ENCODE measurements around the gene PTCH1.

Gene PTCH1

GRCh38 chr9:95409650-95410426, 106.9 kb downstream of the PTCH1 start:
- TF ChIP-seq CTCF (IDR thresholded peaks at IDR 0.05; ENCODE audit: control extremely low read depth, extremely low read depth, low read depth, missing control alignments) = no peak
- no peak for DNase-seq (ENCODE audit: extremely low spot score)
- ChIA-PET POLR2A (no interaction called here), CTCF (no interaction called here)

- no peak for DNase-seq (ENCODE audit: extremely low spot score)
- POLR2A ChIA-PET = no interaction called here
- no peak for TF ChIP-seq CTCF (IDR thresholded peaks at IDR 0.05; ENCODE audit: control extremely low read depth, extremely low read depth, low read depth, missing control alignments)
- CTCF ChIA-PET = no interaction called here
Measured at GRCh38 chr9:95407524-95407923, 109.2 kb downstream of the PTCH1 start.

- ChIA-PET CTCF (no interaction called here), POLR2A (no interaction called here)
- TF ChIP-seq CTCF (IDR thresholded peaks at IDR 0.05; ENCODE audit: control extremely low read depth, extremely low read depth, low read depth, missing control alignments) = no peak
- DNase-seq (ENCODE audit: extremely low spot score) = no peak
Measured at GRCh38 chr9:95406121-95406520, 110.7 kb downstream of the PTCH1 start.

- POLR2A ChIA-PET = no interaction called here
- no peak for DNase-seq (ENCODE audit: extremely low spot score)
- CTCF ChIA-PET = no interaction called here
- no peak for TF ChIP-seq CTCF (IDR thresholded peaks at IDR 0.05; ENCODE audit: control extremely low read depth, extremely low read depth, low read depth, missing control alignments)
Measured at GRCh38 chr9:95399261-95399660, 117.5 kb downstream of the PTCH1 start.

All from GM10248 (cell line).